Upper lobe of left lung (tissue), 6 donors: Measurements from ENCODE around the gene PRKCH. TPM values are rescaled to one million over a fixed set of nuclear protein-coding genes. Genes with fewer than 3 reads are reported as not detected.

Experiments used
- ATAC-seq, 2 donors: fragments of 200-7000 bp; cut with Tn5 transposase; one replicate each; pipeline ENCODE4 v1.9.1; 2022; ENCODE audit warnings: mild to moderate bottlenecking in 2 of 2, moderate library complexity in 2 of 2; ENCODE audit not compliant: low FRiP score in 2 of 2
- DNase-seq, 2 donors: peaks; one replicate each; pipeline ENCODE4 v3.0.0-alpha.2; 2019 to 2020
- H3K27ac ChIP-seq, 4 donors: fragments of 200-600 bp; sonication (generic); one replicate each; pipeline ENCODE4 v1.5.1; 2016 to 2019
- H3K27me3 ChIP-seq, 4 donors: fragments of 200-600 bp; sonication (generic); one replicate each; pipeline ENCODE4 v1.5.1; 2017 to 2019
- H3K36me3 ChIP-seq, 4 donors: fragments of 200-600 bp; sonication (generic); one replicate each; pipeline ENCODE4 v1.5.1; 2016 to 2019
- H3K4me1 ChIP-seq, 4 donors: fragments of 200-600 bp; sonication (generic); one replicate each; pipeline ENCODE4 v1.5.1; 2018 to 2019
- H3K4me3 ChIP-seq, 4 donors: fragments of 200-600 bp; sonication (generic); one replicate each; pipeline ENCODE4 v1.5.1; 2017 to 2019; ENCODE audit warnings: mild to moderate bottlenecking in 2 of 4, moderate library complexity in 1 of 4
- H3K9me3 ChIP-seq, 4 donors: fragments of 200-600 bp; sonication (generic); one replicate each; pipeline ENCODE4 v1.5.1; 2018 to 2019
- EP300 ChIP-seq, 4 donors: sonication (generic); formaldehyde crosslinking; IDR thresholded peaks; one replicate each; pipeline ENCODE4 v1.5.1; 2017; ENCODE audit warnings: antibody characterized with exemption in 4 of 4, control low read depth in 2 of 4
- POLR2A ChIP-seq, 4 donors: fragments of 450-650 bp; IDR thresholded peaks; one replicate each; pipeline ENCODE4 v1.5.1; 2016 to 2017; ENCODE audit warnings: antibody characterized with exemption in 4 of 4, mild to moderate bottlenecking in 2 of 4
- POLR2AphosphoS5 ChIP-seq, 2 donors: sonication (generic); formaldehyde crosslinking; IDR thresholded peaks; one replicate each; pipeline ENCODE4 v1.5.1; 2017; ENCODE audit warnings: antibody characterized with exemption in 2 of 2
- WGBS, 2 donors: methylation state at CpG; one replicate each; pipeline ENCODE4 v1.1.5; 2017 to 2018; 5-methylcytosine and 5-hydroxymethylcytosine counted together
- total RNA-seq, 6 donors: library from RNA; depleted of rRNA in 4 of 6; stranded (reverse); fragments of >200 nt in 4 of 6; gene quantifications; one replicate each; pipeline versions ENCODE4 v1.1.0 to v1.2.1, GENCODE V29; 2016 to 2021
- TF ChIP-seq, protein P1 (sequence below), 6 experiments: fragments of 450-650 bp in 4 of 6; fragments of 200-600 bp in 2 of 6; sonication (generic) in 2 of 6; IDR thresholded peaks; one replicate each; pipeline ENCODE4 v1.5.1; 2016 to 2019; ENCODE audit warnings: antibody characterized with exemption in 6 of 6
- donor health status: DM: no; HTN: no; CAD: no; lungs with moderate emphysema.
- donor health status: DM: no; HTN: yes; CAD: no; lungs with severe emphysema.

PRKCH gene
- total RNA-seq, 6 donors from 2014 or later = 54.0 to 102 (median 76.6) TPM

DNA sequence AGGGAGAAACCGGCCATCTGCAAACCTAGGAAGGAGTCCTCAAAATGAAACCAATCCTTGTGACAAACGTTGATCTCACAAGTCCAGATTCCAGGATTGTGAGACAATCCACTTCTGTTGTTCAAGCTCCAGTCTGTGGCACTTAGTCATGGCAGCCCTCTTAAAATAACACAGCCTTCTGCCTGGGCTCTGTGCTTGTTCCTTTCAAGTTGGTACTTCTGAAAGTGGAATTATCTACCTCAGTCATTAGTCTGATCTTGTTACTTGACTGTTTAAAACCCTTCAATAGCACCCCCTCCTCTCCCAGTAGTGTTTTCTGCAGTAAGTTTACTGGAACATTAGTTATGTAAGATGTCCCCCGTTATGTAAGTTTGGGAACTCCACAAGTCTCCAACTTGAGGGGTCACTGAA is 263.0 kb downstream of the PRKCH start:
- no peak for DNase-seq
- Histone ChIP-seq H3K36me3 (no peaks in the 10 kb centered on the region), H3K27me3 (no peaks in the 10 kb centered on the region), H3K9me3 (no peaks in the 10 kb centered on the region), H3K4me3 (no peak overlapping the region), H3K27ac (peak overlapping the region in 1 of 4 donors; percentile 31), H3K4me1 (peaks cover 13 to 16% (median 15%) of the 10 kb centered on the region in 4 donors)
- WGBS, 2 donors = 69 to 70% methylated on average over 3 of the region's 3 CpGs
- TF ChIP-seq, protein P1, sequence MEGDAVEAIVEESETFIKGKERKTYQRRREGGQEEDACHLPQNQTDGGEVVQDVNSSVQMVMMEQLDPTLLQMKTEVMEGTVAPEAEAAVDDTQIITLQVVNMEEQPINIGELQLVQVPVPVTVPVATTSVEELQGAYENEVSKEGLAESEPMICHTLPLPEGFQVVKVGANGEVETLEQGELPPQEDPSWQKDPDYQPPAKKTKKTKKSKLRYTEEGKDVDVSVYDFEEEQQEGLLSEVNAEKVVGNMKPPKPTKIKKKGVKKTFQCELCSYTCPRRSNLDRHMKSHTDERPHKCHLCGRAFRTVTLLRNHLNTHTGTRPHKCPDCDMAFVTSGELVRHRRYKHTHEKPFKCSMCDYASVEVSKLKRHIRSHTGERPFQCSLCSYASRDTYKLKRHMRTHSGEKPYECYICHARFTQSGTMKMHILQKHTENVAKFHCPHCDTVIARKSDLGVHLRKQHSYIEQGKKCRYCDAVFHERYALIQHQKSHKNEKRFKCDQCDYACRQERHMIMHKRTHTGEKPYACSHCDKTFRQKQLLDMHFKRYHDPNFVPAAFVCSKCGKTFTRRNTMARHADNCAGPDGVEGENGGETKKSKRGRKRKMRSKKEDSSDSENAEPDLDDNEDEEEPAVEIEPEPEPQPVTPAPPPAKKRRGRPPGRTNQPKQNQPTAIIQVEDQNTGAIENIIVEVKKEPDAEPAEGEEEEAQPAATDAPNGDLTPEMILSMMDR (IDR thresholded peaks at IDR 0.05) = no peak
- peak in 1 of 4 donors; percentile 40 for TF ChIP-seq EP300 (IDR thresholded peaks at IDR 0.05)
- peak in 1 of 2 donors; percentile 3 for TF ChIP-seq POLR2AphosphoS5 (IDR thresholded peaks at IDR 0.05)
- no peak for TF ChIP-seq POLR2A (IDR thresholded peaks at IDR 0.05)
- ATAC-seq = peak in 1 of 2 donors; percentile 22

DNA sequence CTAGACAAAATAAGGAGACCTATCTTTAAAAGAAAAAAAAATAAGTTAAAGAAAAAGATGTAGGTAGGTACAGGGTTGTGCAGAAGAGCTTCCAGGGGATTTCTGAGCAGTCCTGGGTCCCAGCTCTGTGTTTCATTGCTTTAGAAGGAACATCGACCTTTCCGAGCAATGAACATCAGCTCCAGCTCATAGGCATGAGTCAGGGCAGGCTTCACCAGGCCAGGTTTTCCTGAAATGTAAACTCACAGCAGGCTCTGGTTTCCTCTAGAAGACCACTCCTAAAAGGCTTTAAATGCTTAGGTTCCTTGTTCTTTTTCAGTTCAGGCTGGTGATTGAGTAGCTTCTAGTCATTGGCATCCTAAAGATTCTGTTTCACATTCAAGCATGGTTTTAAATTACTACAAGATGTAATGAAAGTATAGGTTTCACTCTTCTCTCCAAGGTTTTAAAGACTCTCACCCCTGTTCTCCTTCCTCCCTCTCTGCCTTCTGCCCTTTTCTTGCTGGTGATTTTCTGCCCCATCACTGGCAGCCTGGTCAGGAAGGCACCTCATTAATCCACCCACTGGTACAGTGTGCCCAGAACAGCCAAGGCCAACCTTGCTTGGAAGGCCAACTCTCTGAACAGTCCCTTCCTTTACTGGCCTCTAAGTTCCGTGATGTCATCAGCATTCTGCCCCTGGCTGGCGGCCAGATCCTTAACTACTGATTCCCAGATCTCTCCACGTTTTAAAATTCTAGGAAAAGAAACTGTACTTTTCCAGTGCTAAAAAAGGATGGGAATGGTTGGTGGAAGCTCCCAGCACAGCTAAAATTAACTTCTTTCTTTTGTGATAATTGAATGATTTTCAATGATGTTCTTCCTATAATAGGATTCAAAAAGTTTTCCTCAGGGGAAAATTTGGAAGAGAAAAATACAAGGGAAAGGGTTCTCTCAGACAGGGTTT is 264.5 kb downstream of the PRKCH start:
- TF ChIP-seq, protein P1 (IDR thresholded peaks at IDR 0.05) = no peak
- TF ChIP-seq EP300 (IDR thresholded peaks at IDR 0.05) (peak in 3 of 4 donors; percentile 38 to 81 (median 61)), POLR2AphosphoS5 (IDR thresholded peaks at IDR 0.05) (peak; percentile 64 to 78)
- no peaks in the 10 kb centered on the region for H3K27me3 ChIP-seq
- WGBS, 2 donors = 56 to 66% methylated on average over 5 of the region's 5 CpGs
- no peak overlapping the region for H3K4me3 ChIP-seq
- ATAC-seq (peak; percentile 58 to 70), DNase-seq (peak in 1 of 2 donors; percentile 49)
- no peaks in the 10 kb centered on the region for H3K9me3 ChIP-seq
- H3K36me3 ChIP-seq = no peaks in the 10 kb centered on the region
- peak overlapping the region; percentile 1 to 73 (median 51) for H3K27ac ChIP-seq
- peaks cover 13 to 16% (median 15%) of the 10 kb centered on the region in 4 donors for H3K4me1 ChIP-seq

DNA sequence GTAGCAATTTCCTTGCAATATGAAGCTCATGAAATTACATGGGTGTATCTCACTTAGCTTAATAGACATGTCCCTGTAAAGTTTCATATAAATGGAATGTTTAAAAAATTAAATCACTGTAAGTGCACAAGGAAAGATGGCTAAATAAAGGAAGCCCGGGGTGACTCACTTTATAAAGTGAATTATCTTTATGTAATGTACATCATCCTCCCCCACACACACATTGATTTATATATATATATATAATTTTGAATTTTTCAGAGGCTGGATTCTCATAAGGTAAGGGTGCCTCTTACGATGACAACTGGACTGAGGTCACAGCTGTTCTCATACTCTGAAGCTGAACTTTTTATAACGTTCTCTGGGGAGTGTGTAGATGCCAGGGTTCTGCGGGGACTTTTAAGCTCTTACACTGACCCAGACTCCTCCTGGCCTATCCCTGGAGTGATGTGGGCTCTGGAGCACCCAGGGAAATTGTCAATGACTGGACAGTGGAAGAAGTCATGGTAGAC is 265.2 kb downstream of the PRKCH start:
- Histone ChIP-seq H3K4me3 (no peak overlapping the region), H3K9me3 (no peaks in the 10 kb centered on the region), H3K27me3 (no peaks in the 10 kb centered on the region), H3K36me3 (no peaks in the 10 kb centered on the region), H3K4me1 (peaks cover 13 to 16% (median 15%) of the 10 kb centered on the region in 4 donors), H3K27ac (peak overlapping the region in 3 of 4 donors; percentile 30 to 73 (median 48))
- peak in 1 of 2 donors; percentile 50 for ATAC-seq
- DNase-seq = no peak
- WGBS, 2 donors = 75 to 86% methylated on average over 4 of the region's 4 CpGs
- TF ChIP-seq EP300 (IDR thresholded peaks at IDR 0.05) (no peak), POLR2AphosphoS5 (IDR thresholded peaks at IDR 0.05) (no peak), POLR2A (IDR thresholded peaks at IDR 0.05) (no peak)
- TF ChIP-seq, protein P1 (IDR thresholded peaks at IDR 0.05) = no peak

DNA sequence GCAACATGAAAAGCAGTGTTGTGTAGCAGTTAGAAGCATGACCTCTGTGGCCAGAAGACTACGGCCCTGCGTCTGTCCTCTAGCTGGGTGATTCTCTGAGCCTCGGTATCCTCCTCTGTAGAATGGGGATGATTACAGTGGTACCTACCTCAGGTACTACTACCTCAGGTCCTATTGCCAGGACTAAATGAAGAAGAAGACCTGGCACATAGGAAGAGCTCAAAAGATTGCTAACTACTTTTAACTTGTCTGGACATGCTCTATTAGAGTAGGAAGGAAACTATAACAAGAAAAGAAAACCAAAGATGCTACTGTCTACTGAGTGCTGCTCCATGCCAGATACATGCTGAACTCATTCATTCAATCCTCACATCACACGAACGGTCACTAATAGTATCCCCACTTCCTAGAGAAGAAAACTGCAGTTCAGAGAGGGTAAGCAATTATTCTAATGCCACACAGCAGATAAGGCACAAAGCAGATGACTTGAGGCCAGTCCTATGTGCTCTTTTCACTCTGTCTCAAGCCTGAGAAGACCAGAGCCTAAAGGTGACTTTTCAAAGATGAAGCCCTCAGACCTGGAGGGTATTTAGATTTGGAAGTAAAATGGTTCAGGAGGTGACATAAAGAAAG is 265.8 kb downstream of the PRKCH start:
- H3K36me3 ChIP-seq = no peaks in the 10 kb centered on the region
- ATAC-seq (no peak), DNase-seq (no peak)
- H3K4me1 ChIP-seq = peaks cover 13 to 16% (median 15%) of the 10 kb centered on the region in 4 donors
- H3K9me3 ChIP-seq = no peaks in the 10 kb centered on the region
- H3K4me3 ChIP-seq = no peak overlapping the region
- H3K27me3 ChIP-seq = no peaks in the 10 kb centered on the region
- peak overlapping the region in 2 of 4 donors; percentile 30 to 46 for H3K27ac ChIP-seq
- TF ChIP-seq, protein P1 (IDR thresholded peaks at IDR 0.05) = no peak
- TF ChIP-seq POLR2A (IDR thresholded peaks at IDR 0.05) = no peak
- no peak for TF ChIP-seq POLR2AphosphoS5 (IDR thresholded peaks at IDR 0.05)
- TF ChIP-seq EP300 (IDR thresholded peaks at IDR 0.05) = no peak
- 94 to 95% methylated on average over 5 of the region's 5 CpGs for WGBS, 2 donors
